Epithelial cell of esophagus (primary cell): ENCODE data around the gene XKR7.

Experiments used
- DNase-seq: peaks from one replicate; pipeline ENCODE4 v3.0.0; 2010; ENCODE audit warnings: low read depth
- H3K4me3 ChIP-seq: 2 replicates; pipeline ENCODE4 v1.5.1; 2011; ENCODE audit warnings: mild to moderate bottlenecking, low read length, control low read depth
- TF ChIP-seq, protein P1 (sequence below): IDR thresholded peaks from 2 replicates; pipeline ENCODE4 v1.5.1; 2011; ENCODE audit warnings: low read depth, mild to moderate bottlenecking, low read length, control low read depth, inconsistent platforms; ENCODE audit not compliant: insufficient read depth; ENCODE audit errors: missing control alignments

The XKR7 gene

DNA sequence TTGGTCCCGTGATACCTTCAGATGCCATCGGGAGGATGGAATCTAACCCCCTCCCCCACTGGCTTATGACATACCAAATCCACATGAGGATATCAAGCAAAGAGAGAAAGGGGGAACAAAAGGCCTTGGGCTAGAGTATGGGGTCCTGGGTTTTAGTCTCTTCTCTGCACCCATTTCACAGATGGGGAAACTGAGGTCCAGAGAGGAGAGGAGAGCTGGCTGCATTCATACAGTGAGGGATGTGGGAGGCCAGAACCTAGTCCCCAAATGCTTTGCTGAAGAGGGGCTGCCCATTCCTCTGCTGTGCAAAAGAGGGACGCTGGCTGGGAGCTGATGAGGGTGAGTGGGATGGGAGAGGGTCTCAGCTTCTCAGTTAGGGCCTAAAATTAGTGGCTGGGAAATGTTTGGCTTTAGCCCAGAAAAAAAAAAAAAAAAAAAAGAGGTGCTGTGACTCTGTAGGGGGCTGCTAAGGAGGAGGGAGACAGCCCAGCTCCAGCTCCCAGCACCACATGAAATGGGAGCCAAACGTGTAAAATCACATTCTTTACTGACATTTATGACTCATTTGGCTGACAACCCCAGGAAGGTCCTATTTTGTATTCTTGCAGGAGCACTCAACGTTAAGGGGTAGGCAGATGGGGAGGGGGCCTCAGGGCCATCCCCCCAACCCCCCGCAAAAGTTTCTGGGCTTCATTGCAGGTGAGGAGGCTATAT is 11.9 kb downstream of the XKR7 start:
- TF ChIP-seq, protein P1, sequence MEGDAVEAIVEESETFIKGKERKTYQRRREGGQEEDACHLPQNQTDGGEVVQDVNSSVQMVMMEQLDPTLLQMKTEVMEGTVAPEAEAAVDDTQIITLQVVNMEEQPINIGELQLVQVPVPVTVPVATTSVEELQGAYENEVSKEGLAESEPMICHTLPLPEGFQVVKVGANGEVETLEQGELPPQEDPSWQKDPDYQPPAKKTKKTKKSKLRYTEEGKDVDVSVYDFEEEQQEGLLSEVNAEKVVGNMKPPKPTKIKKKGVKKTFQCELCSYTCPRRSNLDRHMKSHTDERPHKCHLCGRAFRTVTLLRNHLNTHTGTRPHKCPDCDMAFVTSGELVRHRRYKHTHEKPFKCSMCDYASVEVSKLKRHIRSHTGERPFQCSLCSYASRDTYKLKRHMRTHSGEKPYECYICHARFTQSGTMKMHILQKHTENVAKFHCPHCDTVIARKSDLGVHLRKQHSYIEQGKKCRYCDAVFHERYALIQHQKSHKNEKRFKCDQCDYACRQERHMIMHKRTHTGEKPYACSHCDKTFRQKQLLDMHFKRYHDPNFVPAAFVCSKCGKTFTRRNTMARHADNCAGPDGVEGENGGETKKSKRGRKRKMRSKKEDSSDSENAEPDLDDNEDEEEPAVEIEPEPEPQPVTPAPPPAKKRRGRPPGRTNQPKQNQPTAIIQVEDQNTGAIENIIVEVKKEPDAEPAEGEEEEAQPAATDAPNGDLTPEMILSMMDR = no peak

GRCh38 chr20:31981784-31982183 is 13.8 kb downstream of the XKR7 start:
- no peak overlapping the region for H3K4me3 ChIP-seq
- TF ChIP-seq, protein P1 = no peak
- DNase-seq = no peak

More for the DNA sequence above, 11.9 kb downstream of the XKR7 start:
- no peak overlapping the region for H3K4me3 ChIP-seq
- no peak for DNase-seq

- no peak for DNase-seq
- TF ChIP-seq, protein P1 = no peak
- H3K4me3 ChIP-seq = no peak overlapping the region
Measured at GRCh38 chr20:31984981-31985471, 17.1 kb downstream of the XKR7 start.

- TF ChIP-seq, protein P1 = no peak
- DNase-seq = peak; percentile 65
- H3K4me3 ChIP-seq = no peak overlapping the region
Measured at GRCh38 chr20:31987744-31988143, 19.8 kb downstream of the XKR7 start.

DNA sequence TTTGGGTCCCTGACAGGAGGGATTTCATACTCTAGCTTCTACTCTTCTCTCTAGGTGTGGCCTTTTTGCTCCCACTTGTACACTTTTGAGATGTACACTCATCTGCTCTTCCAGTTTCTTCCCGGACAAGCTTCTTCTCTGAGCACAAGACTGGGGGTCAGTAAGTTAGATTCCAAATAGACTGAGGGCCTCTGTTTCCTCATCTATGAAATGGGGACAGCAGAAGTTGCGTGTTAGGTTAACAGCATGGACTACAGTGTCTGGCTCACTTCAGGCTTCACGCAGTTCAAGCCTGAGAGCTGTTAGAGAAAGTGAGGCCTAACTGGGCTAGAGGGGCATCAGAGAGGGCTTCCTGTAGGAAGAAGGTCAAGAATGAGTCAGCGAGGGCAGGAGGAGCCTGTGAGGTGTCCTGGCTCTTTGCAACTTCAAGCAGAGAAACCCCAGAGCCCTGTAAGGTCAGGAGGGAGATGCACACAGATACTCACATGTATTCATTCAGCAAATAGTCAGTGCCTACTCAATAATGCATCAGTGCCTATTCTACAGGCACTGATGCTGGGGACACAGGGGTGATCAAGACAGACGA is 20.6 kb downstream of the XKR7 start:
- TF ChIP-seq, protein P1 = no peak
- H3K4me3 ChIP-seq = no peak overlapping the region
- DNase-seq = no peak

DNA sequence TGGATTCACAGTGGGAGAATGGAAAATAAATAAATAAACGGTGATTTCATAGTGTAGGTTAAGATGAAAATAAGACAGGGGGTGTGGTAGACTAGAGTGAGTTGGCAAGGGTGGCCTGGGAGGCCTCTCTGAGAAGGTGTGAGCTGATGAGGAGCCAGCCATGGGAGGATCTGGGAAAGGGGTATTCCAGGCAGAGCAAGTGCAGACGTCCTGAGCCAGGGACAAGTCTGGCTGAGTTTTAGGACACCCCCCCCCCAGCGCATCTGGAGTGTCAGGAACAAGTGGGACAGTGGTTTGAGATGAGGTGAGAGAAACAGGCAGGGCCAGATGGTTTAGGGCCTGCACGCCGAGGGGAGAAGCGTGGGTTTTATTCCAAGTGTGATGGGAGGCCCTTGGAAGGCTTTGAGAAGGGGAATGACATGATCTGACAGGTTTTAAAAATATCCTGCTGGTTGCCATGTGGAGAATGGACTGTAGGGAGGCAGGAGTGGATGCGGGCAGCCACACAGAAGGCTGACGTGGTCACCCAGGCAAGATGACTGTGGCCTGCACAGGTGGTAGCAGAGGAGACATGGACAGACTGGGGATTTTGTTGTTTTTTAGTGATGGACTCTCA is 21.2 kb downstream of the XKR7 start:
- TF ChIP-seq, protein P1 = no peak
- H3K4me3 ChIP-seq = no peak overlapping the region
- DNase-seq = no peak
